ENCODE measurements around the gene OR2H2.

Gene OR2H2

DNA sequence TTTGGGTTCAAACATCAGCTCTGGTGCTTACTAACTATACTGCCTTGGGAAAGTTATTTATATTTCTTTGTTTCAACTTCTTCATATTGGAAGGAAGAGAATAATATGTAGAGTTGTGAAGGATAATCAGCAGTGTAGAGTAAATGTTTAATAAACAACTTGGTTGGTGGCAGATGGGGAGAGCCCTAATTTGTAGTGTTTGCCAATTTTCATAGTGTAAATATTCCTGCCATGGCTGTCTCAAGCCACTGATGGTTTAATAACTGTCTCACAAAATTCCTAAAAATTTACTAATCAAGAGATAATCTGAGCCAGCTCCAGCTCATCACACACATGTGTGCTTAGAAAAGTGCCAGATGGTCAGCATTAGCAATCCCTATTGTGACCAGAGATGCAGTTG is at the start of gene OR2H2:
Gene OR2H2 (plus strand): TSS at position 301 of the 400 bp plus-strand sequence. CDS start 2,824 bp downstream, outside the sequence.
- no peak for DNase-seq (ENCODE audit: low spot score)

GRCh38 chr6:29537714-29538403 is 47.1 kb upstream of the OR2H2 start:
- no peak for DNase-seq (ENCODE audit: low spot score)

DNA sequence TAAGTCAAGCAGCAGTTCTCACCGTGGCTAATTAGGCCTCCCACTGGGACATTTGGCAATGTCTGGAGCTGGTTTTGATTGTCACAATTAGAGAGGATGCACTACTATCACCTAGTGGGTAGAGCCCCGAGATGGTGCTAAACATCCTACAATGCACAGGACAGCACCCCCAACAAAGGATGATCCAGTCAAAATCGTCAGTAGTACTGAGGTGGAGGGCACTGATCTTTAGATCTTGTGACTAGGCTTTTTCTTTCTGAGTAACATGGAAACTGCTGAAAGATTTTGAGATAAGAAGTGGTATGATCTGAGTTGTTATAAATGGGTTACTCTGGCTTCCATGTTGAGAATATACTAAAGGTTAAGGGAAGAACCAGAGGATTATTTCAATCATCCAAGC is 37.3 kb upstream of the OR2H2 start:
- no peak for DNase-seq (ENCODE audit: low spot score)

DNA sequence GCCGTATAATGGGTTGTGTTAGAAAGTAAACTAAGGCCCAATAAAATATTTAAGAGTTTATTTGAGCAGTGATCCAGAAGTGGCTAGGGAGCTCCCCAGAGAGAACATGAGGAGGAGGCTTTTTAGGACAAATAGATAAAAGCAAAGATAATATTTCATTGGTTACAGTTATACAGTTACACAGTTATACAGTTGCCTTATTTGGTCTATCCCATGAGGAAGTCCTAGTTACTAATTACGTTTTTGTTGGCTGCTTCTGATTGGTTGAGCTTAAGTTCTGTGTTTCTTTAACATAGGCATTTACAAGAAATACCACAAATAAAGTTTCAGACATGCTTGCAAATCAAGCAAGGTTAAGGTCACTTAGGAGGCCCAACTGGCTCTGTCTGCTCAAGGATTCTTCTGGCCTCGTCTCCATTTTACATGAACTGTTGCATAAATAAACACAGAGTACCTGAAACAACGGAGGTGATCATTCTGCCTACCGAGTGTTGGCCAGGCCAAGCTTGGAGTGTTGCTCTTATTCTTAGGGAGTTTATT is 32.3 kb upstream of the OR2H2 start:
- no peak for DNase-seq (ENCODE audit: low spot score)

DNA sequence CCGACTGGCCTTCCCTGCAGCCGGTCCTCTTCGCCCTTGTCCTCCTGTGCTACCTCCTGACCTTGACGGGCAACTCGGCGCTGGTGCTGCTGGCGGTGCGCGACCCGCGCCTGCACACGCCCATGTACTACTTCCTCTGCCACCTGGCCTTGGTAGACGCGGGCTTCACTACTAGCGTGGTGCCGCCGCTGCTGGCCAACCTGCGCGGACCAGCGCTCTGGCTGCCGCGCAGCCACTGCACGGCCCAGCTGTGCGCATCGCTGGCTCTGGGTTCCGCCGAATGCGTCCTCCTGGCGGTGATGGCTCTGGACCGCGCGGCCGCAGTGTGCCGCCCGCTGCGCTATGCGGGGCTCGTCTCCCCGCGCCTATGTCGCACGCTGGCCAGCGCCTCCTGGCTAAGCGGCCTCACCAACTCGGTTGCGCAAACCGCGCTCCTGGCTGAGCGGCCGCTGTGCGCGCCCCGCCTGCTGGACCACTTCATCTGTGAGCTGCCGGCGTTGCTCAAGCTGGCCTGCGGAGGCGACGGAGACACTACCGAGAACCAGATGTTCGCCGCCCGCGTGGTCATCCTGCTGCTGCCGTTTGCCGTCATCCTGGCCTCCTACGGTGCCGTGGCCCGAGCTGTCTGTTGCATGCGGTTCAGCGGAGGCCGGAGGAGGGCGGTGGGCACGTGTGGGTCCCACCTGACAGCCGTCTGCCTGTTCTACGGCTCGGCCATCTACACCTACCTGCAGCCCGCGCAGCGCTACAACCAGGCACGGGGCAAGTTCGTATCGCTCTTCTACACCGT is 31.5 kb upstream of the OR2H2 start:
- no peak for DNase-seq (ENCODE audit: low spot score)

- no peak for DNase-seq (ENCODE audit: low spot score)
Measured at GRCh38 chr6:29554764-29555163, 30.2 kb upstream of the OR2H2 start.

- DNase-seq (ENCODE audit: low spot score): no peak
Measured at GRCh38 chr6:29557320-29557719, 27.6 kb upstream of the OR2H2 start.

DNA sequence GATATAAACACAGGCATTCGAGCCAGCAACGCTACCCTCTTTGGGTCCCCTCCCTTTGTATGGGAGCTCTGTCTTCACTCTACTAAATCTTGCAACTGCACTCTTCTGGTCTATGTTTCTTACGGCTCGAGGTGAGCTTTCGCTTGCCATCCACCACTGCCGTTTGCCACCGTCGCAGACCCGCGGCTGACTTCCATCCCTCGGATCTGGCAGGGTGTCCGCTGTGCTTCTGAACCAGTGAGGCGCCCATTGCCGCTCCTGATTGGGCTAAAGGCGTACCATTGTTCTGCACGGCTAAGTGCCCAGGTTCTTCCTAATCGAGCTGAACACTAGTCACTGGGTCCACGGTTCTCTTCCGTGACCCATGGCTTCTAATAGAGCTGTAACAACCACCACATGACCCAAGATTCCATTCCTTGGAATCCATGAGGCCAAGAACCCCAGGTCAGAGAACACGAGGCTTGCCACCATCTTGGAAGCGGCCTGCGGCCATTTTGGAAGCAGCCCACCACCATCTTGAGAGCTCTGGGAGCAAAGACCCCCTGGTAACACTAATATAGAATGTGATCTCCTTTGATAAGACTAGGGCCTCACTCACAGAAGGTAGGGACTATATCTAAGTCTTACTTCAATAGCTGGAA is 26.4 kb upstream of the OR2H2 start:
- DNase-seq (ENCODE audit: low spot score): no peak

GRCh38 chr6:29559524-29560287 is 25.2 kb upstream of the OR2H2 start, which contains the start of gene UBD:
UBD (minus strand) TSS chr6:29559732; CDS start chr6:29559701, 31 bp downstream.
- peak; percentile 16 for DNase-seq (ENCODE audit: low spot score)

GRCh38 chr6:29561091-29561490 is 23.8 kb upstream of the OR2H2 start:
- DNase-seq (ENCODE audit: low spot score): no peak

DNA sequence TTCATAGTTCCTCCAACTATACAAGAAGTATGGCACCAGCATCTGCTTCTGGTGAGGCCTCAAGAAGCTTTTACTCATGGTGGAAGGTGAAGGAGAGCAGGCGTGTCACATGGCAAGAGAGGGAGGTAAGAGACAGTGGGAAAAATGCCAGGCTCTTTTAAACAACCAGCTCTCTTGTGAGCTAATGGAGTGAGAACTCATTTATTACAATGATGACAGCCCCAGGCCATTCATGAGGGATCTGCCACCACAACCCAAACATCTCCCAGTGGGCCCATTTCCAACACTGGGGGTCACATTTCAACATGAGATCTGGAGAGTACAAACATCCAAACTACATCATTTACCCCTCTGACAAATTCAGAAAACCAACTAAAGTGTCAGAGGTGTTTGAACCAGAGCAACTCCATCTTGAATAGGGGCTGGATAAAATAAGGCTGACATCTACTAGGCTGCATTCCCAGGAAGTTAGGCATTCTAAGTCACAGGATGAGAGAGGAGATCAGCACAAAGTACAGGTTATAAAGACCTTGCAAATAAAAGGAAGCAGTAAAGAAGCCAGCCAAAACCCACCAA is 23.2 kb upstream of the OR2H2 start:
- no peak for DNase-seq (ENCODE audit: low spot score)

DNA sequence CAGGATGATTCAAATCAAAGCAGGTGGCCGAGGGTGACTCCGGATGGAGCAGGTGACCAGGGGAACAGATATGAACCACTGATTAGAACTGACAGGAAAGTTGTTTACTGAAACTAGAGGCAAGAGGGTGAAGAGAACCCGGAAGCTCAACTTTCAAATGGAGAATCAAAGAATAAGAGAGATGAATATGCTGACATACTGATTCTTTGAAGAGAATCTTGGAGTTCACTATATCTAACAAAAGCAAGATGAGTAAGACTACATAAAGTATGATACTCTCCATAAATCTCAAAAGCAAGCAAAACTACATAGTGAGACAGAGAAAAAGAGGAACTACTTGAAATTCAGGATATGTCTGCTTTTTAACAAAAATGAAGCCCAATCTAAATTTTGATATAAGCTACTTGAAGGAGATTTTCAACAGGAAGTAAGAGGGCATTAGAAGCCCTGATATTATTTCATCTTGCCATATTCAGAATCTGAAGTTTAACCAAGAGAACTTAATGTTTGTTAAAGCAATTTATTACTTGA is 21.4 kb upstream of the OR2H2 start:
- DNase-seq (ENCODE audit: low spot score): no peak

- DNase-seq (ENCODE audit: low spot score): no peak
Measured at GRCh38 chr6:29564875-29565274, 20.0 kb upstream of the OR2H2 start.

- DNase-seq (ENCODE audit: low spot score): no peak
Measured at GRCh38 chr6:29566856-29567255, 18.1 kb upstream of the OR2H2 start.

- no peak for DNase-seq (ENCODE audit: low spot score)
Measured at GRCh38 chr6:29567541-29567940, 17.4 kb upstream of the OR2H2 start.

- DNase-seq (ENCODE audit: low spot score): no peak
Measured at GRCh38 chr6:29567991-29568390, 16.9 kb upstream of the OR2H2 start.

GRCh38 chr6:29576056-29576455 is 8.9 kb upstream of the OR2H2 start:
- no peak for DNase-seq (ENCODE audit: low spot score)

- no peak for DNase-seq (ENCODE audit: low spot score)
Measured at GRCh38 chr6:29577544-29577943, 7.4 kb upstream of the OR2H2 start.

DNA sequence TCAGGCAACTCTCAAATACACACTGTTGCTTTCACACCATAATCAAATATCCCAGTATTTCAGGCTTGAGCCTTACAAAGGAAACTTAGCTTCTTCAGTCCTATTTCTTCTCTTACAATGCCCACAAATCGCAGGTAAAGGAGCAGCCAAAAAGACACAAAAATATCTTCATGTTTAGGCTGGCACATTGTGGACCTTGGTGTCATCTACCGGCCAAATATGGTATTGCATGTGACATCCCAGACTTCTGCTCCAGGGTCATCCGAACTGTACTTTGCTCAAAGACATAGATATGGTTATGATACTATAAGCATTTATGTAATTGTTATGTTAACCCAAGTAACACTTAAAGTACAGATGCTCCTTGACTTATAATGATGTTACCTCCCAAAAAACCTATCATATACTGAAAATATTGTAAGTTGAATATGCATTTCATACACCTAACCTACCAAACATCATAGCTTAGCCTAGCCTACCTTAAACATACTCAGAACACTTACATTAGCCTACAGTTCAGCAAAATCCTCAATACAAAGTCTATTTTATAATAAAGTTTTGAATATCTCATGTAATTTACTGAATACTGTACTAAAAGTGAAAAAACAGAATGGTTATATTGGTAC is 4.6 kb downstream of the OR2H2 start:
- peak; percentile 18 for DNase-seq (ENCODE audit: low spot score)

DNA sequence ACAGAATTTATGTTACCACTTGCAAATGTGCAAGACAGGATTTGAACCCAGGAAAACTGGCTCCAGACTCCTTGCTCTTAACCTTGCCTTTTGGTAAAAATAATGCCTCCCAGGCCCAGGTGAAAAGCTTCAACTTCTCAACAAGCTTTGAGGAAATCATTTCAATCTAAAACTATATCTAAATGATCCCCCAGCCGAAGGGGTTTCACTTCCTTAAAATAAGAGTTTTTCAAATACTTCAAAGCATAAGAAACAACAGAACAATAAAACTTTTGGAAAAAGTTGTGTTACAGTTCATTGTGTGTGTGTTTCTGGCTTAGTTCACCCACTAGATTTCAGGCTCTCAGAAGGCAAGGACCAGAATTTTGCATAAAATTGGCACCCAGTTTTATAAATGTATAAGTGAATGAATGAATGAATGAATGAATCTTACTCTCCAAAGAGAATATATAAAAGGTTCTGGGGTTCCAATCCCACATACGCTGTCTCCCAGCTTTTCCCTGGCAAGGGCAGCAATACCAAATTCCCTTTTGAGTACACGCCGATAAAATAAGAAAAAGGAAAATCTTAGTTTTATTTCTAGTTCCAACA is 5.4 kb downstream of the OR2H2 start:
- no peak for DNase-seq (ENCODE audit: low spot score)
